ENCODE data around the gene ATOH8. TPM values are rescaled to one million over a fixed set of nuclear protein-coding genes. Genes with fewer than 3 reads are reported as not detected.

Gene ATOH8
- total RNA-seq, 4 donors from 2014 or later: 17.1 to 210 (median 45.9) TPM

- DNase-seq (ENCODE audit: low spot score) (no peak), ATAC-seq (ENCODE audit: low FRiP score) (no peak)
- TF ChIP-seq CTCF (IDR thresholded peaks at IDR 0.05): no peak
Measured at GRCh38 chr2:85753035-85753524, 711 bp upstream of the ATOH8 start.

- ATAC-seq (ENCODE audit: low FRiP score) (no peak), DNase-seq (ENCODE audit: low spot score) (no peak)
- no peak for TF ChIP-seq CTCF (IDR thresholded peaks at IDR 0.05)
Measured at GRCh38 chr2:85754313-85755095, 713 bp downstream of the ATOH8 start.

GRCh38 chr2:85755122-85756027 lies 1.6 kb downstream of the ATOH8 start:
- no peak for TF ChIP-seq CTCF (IDR thresholded peaks at IDR 0.05)
- DNase-seq (ENCODE audit: low spot score) (no peak), ATAC-seq (ENCODE audit: low FRiP score) (no peak)

GRCh38 chr2:85756195-85756594 lies 2.4 kb downstream of the ATOH8 start:
- TF ChIP-seq CTCF (IDR thresholded peaks at IDR 0.05): no peak
- DNase-seq (ENCODE audit: low spot score): no peak
- no peak for ATAC-seq (ENCODE audit: low FRiP score)

GRCh38 chr2:85756822-85757435 lies 3.1 kb downstream of the ATOH8 start:
- ATAC-seq (ENCODE audit: low FRiP score) (no peak), DNase-seq (ENCODE audit: low spot score) (no peak)
- no peak for TF ChIP-seq CTCF (IDR thresholded peaks at IDR 0.05)

GRCh38 chr2:85757860-85758259 lies 4.1 kb downstream of the ATOH8 start:
- no peak for TF ChIP-seq CTCF (IDR thresholded peaks at IDR 0.05)
- DNase-seq (ENCODE audit: low spot score) (no peak), ATAC-seq (ENCODE audit: low FRiP score) (no peak)

Data from omental fat pad (tissue), 4 donors.